Activated T-cell treated with anti-CD3 and anti-CD28 coated beads, Interleukin-2, amount 50 U/mL, for 24 hours (primary cell): ENCODE data around the gene NOS3.

Experiments used
- DNase-seq: peaks from one replicate; pipeline ENCODE4 v3.0.0-alpha.2; 2020
- H3K27ac Mint-ChIP-seq: 2 replicates; pipeline ENCODE4 v1.8.0; 2020; ENCODE audit warnings: mild to moderate bottlenecking, mixed read lengths
- H3K27me3 Mint-ChIP-seq: 2 replicates; pipeline ENCODE4 v1.8.0; 2020; ENCODE audit warnings: mixed read lengths
- H3K36me3 Mint-ChIP-seq: 2 replicates; pipeline ENCODE4 v1.8.0; 2020; ENCODE audit warnings: low read depth, mixed read lengths
- H3K4me1 Mint-ChIP-seq: 2 replicates; pipeline ENCODE4 v1.8.0; 2020; ENCODE audit warnings: low read depth, mixed read lengths
- H3K4me3 Mint-ChIP-seq: 2 replicates; pipeline ENCODE4 v1.8.0; 2020; ENCODE audit warnings: mild to moderate bottlenecking, moderate library complexity, mixed read lengths
- H3K9me3 Mint-ChIP-seq: 2 replicates; pipeline ENCODE4 v1.8.0; 2020; ENCODE audit warnings: mixed read lengths

NOS3 gene

DNA sequence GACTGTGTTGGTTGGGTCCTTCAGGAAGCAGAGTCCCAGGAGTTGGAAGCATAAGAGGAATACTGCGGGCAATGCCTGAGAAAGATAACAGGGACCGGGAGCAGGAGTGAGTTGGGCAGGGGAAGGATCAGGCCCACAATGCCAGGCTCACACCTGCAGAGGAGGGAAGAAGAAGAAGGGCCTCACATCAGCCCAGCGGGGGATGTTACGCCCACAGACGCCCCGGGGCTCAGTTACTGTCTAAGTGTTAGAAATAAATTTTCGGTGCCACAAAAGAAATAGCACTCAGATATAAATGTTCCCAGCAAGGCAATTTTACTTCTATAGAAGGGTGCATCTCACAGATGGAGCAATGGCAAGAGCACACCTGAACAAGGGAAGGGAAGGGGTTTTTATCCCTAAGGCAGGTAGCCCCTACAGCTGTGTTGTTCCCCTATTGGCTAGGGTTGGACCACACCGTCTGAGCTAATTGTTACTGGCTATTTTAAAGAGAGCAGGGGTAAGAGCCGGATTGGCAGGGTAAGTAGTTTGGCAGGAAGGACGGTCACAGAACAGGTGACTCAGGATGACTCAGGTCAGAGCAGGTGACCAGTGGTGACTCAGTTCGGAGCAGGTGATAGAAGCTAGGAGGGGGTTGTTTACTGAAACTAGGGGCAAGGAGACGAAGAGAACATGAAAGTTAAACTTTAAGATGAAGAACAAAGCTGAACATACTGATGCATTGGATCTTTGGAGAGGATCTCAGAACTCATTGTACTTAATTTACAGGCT, at the start of gene NOS3:
NOS3 (plus strand) TSS at position 602 of the 771 bp plus-strand sequence. CDS start 2,787 bp downstream, outside the sequence.
- no peak for DNase-seq
- no peak within 1 kb of the TSS for H3K27ac Mint-ChIP-seq
- H3K4me1 Mint-ChIP-seq: peaks cover 29% of the 10 kb centered on the region
- no peaks in the 10 kb centered on the region for H3K36me3 Mint-ChIP-seq
- H3K4me3 Mint-ChIP-seq: no peak within 1 kb of the TSS
- peaks cover 19% of the 10 kb centered on the region for H3K9me3 Mint-ChIP-seq
- no peaks in the 10 kb centered on the region for H3K27me3 Mint-ChIP-seq

DNA sequence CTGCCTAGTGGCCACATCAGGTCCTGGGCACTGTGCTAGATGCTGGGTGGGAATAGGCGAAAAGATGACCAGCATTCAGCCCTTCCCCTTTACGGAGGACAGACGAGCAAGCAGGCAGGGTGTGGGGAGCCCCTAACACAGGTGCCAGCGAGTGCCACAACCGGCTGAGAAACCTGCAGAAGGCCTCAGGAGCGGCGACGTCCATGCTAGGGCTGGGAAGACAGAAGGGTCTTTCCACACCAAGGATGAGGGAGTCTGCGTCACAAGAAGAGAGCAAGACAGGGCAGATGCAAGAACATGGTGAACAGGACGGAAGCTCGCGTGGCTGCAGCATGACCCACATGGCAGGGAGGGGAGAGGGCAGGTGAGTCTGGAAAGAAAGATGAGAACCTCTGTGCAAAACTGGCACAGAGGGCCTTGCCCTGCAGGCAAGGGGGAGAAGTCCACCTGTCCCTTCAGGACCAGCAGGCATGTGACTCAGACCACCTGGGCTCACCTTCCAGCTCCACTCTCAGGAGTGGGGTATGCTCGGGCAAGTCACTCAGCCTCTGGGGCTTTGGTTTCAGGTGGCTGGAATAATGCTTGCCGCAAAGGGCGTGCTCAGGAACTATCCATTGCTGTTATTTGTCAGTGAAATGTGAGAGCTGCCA, 49.3 kb upstream of the NOS3 start:
- Mint-ChIP-seq H3K27me3 (peaks cover under 1% of the 10 kb centered on the region), H3K4me3 (no peak overlapping the region), H3K4me1 (peaks cover 43% of the 10 kb centered on the region), H3K36me3 (no peaks in the 10 kb centered on the region), H3K27ac (no peak overlapping the region), H3K9me3 (no peaks in the 10 kb centered on the region)
- DNase-seq: peak; percentile 41

DNA sequence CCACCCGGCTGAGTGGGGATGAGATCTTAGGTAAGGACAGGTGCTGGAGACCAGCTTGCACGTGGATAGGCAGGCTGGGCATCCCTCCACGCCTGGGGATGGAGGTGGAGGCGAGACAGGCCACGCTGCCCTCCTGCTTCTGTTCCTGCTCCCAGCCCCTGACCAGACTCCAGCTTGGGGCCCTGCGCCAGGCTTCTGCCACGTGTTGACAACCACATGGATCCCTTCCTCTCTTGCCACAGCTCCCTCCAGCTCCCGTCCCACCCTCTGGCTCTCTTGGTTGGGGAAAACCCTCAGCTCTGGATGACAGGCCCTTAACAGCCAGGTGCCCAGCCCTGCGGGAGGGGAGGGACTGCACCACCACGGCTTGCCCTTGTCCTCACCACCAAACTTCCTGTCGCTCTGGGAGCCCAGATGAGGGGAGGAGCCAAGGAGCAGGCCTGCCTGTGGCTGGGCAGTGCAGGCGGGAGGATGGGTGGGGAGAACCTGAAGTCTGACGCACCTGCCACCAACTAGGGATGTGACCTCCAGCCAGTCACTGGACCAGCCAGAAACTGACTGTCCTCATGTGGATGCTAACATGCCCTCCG, 48.7 kb upstream of the NOS3 start:
- H3K9me3 Mint-ChIP-seq: no peaks in the 10 kb centered on the region
- peaks cover 43% of the 10 kb centered on the region for H3K4me1 Mint-ChIP-seq
- H3K27me3 Mint-ChIP-seq: peaks cover 3% of the 10 kb centered on the region
- no peak overlapping the region for H3K4me3 Mint-ChIP-seq
- peak; percentile 69 for DNase-seq
- H3K27ac Mint-ChIP-seq: no peak overlapping the region
- H3K36me3 Mint-ChIP-seq: no peaks in the 10 kb centered on the region

DNA sequence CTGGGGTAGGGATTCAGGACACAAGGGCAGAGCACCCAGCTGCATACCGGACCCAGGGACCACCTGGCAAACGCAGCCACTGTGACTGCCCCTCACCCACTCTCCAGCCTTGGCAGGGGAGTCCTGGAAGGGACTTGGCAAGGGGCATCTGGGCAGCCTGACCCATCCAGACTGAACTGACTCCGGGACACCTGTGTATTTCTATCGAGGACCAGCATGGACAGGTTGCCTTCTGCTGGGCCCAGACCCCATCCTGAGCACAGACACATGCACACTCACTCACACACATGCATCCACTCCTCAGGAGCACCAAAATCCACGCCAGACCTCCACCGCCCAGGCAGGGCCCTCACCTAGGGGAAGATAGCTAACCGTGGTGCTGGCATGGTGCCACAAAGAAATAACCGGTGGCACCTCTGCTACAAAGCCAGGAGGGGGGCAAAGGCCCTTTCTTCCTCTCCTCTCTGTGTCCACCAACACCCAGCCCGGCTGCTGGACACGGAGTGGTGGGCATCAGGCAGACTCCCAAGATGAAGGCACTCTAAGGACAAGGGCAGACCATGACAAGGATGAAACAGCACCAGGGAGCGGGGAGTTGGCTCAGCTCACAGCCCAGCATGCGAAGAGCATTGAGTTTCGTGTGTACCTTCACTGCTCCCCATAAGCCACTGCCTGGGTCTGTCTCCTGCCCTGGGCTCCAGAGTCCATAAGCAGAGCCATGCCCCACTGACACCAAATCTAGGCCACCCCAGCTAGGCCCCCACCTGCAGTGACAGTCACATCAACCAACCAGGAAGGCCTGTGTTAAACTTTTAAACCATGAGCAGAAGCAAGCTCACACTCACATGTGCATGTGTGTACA, 48.0 kb upstream of the NOS3 start:
- Mint-ChIP-seq H3K4me1 (peaks cover 36% of the 10 kb centered on the region), H3K4me3 (no peak overlapping the region), H3K9me3 (no peaks in the 10 kb centered on the region), H3K27ac (no peak overlapping the region), H3K27me3 (peaks cover 4% of the 10 kb centered on the region), H3K36me3 (no peaks in the 10 kb centered on the region)
- DNase-seq: peak; percentile 28

DNA sequence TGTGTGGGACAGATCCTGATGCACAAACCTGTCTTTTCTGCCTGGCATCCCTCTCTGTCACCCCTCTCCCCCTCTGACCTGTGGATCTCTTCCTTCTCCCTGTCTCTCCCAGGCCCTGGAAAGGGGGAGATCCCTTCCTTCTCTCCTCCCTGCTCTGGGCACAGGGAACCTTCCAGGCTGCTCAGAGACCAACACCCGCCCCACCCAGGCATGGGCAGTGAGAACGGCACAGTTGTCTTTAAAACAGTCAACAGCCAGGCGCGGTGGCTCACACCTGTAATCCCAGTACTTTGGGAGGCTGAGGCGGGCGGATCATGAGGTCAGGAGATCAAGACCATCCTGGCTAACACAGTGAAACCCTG, 47.4 kb upstream of the NOS3 start:
- DNase-seq: no peak
- Mint-ChIP-seq H3K27ac (no peak overlapping the region), H3K27me3 (peaks cover 8% of the 10 kb centered on the region), H3K4me1 (peaks cover 30% of the 10 kb centered on the region), H3K9me3 (no peaks in the 10 kb centered on the region), H3K4me3 (no peak overlapping the region), H3K36me3 (no peaks in the 10 kb centered on the region)

DNA sequence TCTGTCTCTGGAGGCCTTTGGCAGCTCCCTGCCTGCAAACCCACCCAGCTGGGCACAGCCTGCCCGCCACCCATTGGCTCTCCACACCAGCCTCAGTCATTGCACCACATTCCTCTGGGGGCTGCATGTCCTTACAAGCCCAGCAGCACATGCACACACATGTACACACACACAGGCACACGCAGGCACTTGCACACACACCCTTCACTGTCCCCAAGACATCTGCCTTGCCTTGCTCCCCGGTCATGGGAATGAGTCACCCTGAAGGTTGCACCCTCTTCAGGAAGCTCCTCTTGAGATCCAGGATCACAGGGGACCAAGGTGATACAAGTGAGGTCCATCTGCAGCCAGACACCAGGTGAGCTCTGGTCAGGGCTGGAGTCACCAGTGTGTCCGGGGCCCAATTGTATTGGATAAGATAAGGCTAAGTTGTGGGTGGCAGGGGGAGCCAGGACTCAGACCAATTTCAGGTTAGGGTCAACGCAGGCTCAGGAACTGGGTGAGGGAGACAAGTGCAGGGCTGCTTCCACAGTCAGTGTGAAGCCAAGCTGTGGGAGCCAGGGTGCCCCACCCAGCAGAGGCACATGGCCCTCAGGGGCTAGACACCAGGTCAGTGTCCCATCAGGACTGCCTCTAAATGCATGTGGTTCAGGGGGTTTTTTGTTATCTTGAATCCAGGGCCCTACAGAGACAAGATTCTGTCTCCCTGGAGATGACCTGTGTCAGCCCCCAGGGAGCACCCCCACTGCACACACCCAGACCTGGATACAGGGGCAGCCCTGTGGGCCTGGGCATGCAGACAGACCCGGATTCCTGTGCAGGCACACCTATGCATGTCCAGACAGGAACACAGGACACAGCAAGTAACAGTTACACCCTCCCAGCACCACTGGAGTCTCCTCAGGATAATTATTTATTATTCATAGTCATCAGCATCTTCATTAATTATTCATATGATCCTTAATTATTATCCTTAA, 46.5 kb upstream of the NOS3 start:
- Mint-ChIP-seq H3K27ac (no peak overlapping the region), H3K4me3 (no peak overlapping the region), H3K36me3 (no peaks in the 10 kb centered on the region), H3K27me3 (peaks cover 12% of the 10 kb centered on the region), H3K4me1 (peaks cover 24% of the 10 kb centered on the region), H3K9me3 (no peaks in the 10 kb centered on the region)
- peak; percentile 20 for DNase-seq

DNA sequence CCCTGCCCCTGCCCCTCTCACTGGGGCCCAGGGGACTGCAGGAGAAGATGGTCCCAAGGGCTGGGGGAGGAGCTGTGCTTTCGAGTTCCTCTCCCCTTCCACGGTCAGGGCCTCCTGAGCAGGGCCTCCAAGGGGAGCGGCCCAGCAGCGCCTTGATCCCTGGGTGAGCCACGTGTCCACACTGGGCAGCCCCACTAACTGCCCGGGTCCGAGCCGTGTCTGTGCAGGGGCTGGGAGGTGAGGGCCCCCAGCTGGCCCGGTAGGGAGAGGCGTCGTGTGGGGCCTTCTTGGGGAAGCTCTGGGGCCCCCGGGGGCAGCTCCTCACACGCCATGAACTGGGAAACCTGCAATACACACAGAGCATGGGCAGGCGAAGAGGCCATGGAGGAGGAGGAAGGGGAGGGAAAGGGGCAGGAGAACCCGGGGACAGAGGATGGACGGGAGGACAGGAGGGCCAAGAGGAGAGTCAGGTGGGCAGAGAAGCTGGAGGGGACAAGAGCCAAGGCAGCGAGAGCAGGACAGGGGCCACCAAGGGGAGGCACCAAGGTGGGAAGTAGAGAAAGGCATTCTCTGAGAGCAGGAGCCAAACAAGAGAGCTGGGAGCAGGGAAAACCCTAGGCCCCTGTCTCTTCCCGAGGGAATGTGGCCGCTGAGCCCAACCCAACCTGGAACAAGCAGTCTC, 45.5 kb upstream of the NOS3 start:
- H3K27me3 Mint-ChIP-seq: peaks cover 12% of the 10 kb centered on the region
- peak; percentile 11 for DNase-seq
- no peak overlapping the region for H3K4me3 Mint-ChIP-seq
- H3K36me3 Mint-ChIP-seq: no peaks in the 10 kb centered on the region
- no peak overlapping the region for H3K27ac Mint-ChIP-seq
- peaks cover 22% of the 10 kb centered on the region for H3K4me1 Mint-ChIP-seq
- H3K9me3 Mint-ChIP-seq: no peaks in the 10 kb centered on the region

DNA sequence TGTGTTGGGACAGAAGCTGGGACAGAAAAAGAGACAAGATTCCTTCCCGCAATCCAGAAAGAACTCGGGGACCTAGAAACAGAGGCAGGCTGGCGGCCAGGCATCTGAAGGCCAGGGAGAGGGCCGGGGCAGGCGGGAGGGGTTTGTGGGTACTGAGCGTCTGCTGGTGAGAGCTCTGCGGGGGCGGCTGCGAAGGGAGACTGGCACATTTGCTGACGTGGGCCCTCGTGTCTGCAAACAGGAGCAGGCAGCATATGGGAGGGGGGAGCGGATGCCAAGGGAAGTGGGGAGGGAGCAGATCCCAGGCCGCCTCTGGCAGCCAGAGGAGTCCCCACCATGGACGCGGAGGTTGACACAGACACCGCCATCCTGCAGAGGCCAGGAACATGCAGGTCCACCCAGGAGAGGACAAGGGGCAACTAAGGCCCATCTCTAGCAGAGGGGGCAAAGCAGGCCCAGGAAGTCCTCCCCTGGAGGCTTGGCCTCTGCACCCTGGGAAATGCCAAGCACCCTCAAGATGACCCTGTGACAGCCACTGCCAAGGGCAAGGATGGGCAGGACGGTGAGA, 44.9 kb upstream of the NOS3 start:
- no peak overlapping the region for H3K27ac Mint-ChIP-seq
- peaks cover 22% of the 10 kb centered on the region for H3K4me1 Mint-ChIP-seq

DNA sequence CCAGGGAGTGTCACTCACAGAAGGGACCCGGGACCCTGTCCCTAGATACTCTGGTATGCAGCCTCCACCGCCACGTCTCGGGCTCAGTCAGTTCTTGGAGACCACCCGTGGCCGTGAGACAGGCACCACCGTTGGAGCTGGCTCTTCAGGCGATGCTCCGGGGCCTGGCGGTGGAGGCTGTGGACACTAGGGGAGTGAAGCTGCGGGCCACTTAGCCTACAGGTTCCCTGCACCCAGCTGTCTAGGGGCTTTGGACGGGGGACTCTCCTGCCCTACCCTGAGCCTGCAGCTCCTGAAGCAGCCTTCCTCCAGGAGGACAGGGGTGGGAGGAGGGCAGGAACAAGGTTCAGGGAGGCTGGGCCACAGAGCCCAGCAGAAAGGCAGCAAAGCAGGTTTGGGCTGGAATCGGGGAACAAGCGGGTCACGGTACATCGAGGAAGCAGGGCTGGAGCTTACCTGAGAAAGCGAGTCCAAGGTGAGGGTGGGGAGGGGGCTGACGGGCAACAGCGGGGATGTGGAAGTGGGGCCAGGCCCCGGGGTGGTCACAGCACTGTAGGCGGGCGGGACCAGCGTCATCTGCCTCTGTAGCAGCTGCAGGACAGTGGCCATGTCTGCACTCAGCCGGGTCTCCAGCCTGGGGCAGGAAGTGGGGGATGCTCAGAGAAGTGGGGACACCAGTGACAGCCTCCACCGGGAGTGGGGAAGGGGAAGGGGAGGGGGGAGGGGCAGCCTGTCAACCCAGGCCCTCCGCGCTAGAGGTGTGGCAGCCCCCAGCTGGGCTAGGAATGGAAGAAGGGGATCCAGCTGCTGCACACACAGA, 44.2 kb upstream of the NOS3 start:
- H3K4me1 Mint-ChIP-seq: peaks cover 17% of the 10 kb centered on the region
- no peaks in the 10 kb centered on the region for H3K36me3 Mint-ChIP-seq
- no peaks in the 10 kb centered on the region for H3K9me3 Mint-ChIP-seq
- H3K27me3 Mint-ChIP-seq: peaks cover 12% of the 10 kb centered on the region
- no peak overlapping the region for H3K4me3 Mint-ChIP-seq
- peak; percentile 23 for DNase-seq
- no peak overlapping the region for H3K27ac Mint-ChIP-seq

More for the DNA sequence above, 44.9 kb upstream of the NOS3 start:
- no peak overlapping the region for H3K4me3 Mint-ChIP-seq
- no peak for DNase-seq
- no peaks in the 10 kb centered on the region for H3K9me3 Mint-ChIP-seq
- no peaks in the 10 kb centered on the region for H3K36me3 Mint-ChIP-seq
- H3K27me3 Mint-ChIP-seq: peaks cover 12% of the 10 kb centered on the region

DNA sequence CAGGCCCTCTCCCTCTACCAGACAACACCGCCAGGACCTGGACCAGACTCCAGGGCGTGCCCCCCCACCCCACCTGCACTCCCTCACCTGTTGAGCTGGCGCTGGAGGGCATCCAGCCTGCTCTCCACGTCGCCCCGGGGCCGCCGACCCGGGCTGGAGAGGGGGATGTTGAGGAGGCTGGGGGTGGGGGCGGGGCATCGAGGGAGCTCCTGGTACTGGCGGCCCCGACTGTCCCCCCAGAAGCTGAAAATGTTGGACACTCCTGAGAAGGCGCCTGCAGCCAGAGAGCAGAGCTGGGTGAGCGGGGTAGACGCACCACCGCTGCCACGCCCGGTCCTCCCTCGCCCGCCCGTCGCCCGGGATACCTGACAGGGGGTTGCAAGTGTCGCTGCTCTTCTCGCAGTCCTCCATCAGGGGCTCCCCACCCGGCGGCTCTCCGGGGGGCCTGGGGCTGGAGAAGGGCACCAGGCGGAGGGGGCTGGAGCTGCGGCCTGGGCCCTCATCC, 43.5 kb upstream of the NOS3 start:
- H3K27ac Mint-ChIP-seq: no peak overlapping the region
- peaks cover 12% of the 10 kb centered on the region for H3K27me3 Mint-ChIP-seq
- peak; percentile 22 for DNase-seq
- no peaks in the 10 kb centered on the region for H3K36me3 Mint-ChIP-seq
- H3K9me3 Mint-ChIP-seq: no peaks in the 10 kb centered on the region
- H3K4me1 Mint-ChIP-seq: peaks cover 10% of the 10 kb centered on the region
- no peak overlapping the region for H3K4me3 Mint-ChIP-seq

DNA sequence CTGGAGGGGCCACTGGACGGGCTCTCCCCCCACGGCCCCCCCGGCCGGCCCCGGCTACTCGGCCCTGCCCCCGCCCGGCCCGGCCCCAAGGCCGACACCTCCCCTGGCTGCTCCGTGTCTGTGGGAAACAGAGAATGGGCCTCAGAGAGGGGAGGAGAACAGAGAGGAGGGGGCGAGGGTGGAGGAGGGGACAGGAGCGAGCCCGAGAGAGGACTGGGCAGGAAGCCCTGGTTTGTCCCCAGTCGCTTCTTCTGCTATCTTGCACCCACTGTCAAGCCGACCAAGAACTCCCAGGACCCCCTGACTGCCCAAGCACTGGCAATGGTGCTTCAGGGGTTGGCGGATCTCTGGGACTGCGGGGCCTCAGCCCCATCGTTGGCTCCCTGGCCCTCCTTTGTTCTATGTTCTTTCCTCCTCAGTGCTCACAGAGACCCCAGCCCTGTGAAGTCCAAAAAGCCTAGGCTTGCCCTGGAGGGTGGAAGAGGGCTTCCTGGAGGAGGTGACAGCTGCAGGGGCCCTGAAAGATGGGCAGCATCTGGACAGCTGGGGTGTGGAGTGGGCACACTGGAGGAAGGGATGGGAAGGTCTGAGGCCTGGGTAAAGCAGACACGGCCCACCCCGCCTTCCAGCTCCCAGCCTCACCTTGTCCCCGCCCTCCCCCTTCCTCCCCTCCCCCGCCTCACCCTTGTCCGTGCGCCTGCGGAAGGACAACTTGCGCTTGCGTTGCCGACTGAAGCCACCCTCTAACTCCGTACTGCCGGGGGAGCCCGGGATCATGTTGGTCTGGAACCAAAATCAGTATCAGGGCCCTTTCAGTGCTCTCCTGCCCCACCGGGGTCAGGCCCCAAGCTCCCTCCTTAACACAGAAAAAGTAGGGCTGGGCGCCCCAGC, 42.8 kb upstream of the NOS3 start:
- no peak for DNase-seq
- no peak overlapping the region for H3K4me3 Mint-ChIP-seq
- peaks cover 12% of the 10 kb centered on the region for H3K27me3 Mint-ChIP-seq
- peaks cover 4% of the 10 kb centered on the region for H3K4me1 Mint-ChIP-seq
- no peaks in the 10 kb centered on the region for H3K9me3 Mint-ChIP-seq
- H3K36me3 Mint-ChIP-seq: no peaks in the 10 kb centered on the region
- H3K27ac Mint-ChIP-seq: no peak overlapping the region
